Activated naive CD4-positive, alpha-beta T cell treated with anti-CD3 and anti-CD28 coated beads, Interleukin-2, amount 50 U/mL, for 24 hours (primary cell): Measurements from ENCODE around the gene COLEC11.

ENCODE experiments used
- H3K27ac Mint-ChIP-seq: one replicate; pipeline ENCODE4 v1.8.0; 2021; ENCODE audit warnings: mild to moderate bottlenecking, mixed read lengths
- H3K27me3 Mint-ChIP-seq: one replicate; pipeline ENCODE4 v1.8.0; 2021; ENCODE audit warnings: mixed read lengths
- H3K36me3 Mint-ChIP-seq: one replicate; pipeline ENCODE4 v1.8.0; 2021; ENCODE audit warnings: mixed read lengths
- H3K4me1 Mint-ChIP-seq: one replicate; pipeline ENCODE4 v1.8.0; 2021; ENCODE audit warnings: mixed read lengths
- H3K4me3 Mint-ChIP-seq: one replicate; pipeline ENCODE4 v1.8.0; 2021; ENCODE audit warnings: mild to moderate bottlenecking, mixed read lengths
- H3K9me3 Mint-ChIP-seq: one replicate; pipeline ENCODE4 v1.8.0; 2021; ENCODE audit warnings: mixed read lengths

The COLEC11 gene

DNA sequence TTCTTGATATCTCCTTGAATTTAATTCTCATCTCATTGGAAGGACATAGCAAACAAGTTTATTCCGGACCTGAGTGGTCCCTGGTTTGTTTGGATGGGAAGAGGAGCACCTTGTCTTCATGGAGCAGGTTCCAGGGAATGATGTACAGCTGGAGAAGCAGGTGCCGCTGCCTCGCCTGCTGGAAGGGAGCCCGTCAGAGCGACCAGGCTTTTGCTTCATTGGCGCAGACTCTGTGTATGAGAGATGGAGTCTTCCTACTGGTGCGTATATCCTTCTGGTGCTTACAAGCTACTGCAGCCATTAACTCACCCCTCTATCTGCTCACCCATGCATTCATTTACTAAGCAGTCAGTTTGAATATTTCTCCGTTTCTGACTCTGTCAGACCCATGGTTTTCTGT, 51.5 kb downstream of the COLEC11 start:
- no peak overlapping the region for H3K27ac Mint-ChIP-seq
- H3K9me3 Mint-ChIP-seq: no peaks in the 10 kb centered on the region
- peaks cover 7% of the 10 kb centered on the region for H3K4me1 Mint-ChIP-seq
- no peak overlapping the region for H3K4me3 Mint-ChIP-seq
- H3K27me3 Mint-ChIP-seq: no peaks in the 10 kb centered on the region
- H3K36me3 Mint-ChIP-seq: no peaks in the 10 kb centered on the region

DNA sequence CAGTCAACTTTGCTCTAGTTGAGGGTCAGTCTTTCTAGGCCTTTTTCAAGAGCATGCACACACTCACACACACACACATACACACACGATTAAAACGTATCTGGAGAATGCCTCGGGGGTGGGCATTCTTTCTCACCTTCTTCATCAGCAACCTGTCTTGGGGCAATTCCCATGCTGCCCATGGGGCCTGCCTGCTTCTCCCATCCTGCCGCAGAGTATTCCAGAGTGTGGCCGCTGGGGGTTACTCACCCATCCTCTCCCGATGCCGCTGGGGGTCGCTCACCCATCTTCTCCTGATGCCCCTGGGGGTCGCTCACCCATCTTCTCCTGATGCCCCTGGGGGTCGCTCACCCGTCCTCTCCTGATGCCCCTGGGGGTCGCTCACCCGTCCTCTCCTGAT, 52.3 kb downstream of the COLEC11 start:
- H3K9me3 Mint-ChIP-seq: no peaks in the 10 kb centered on the region
- H3K27ac Mint-ChIP-seq: no peak overlapping the region
- H3K4me1 Mint-ChIP-seq: peaks cover 15% of the 10 kb centered on the region
- H3K4me3 Mint-ChIP-seq: no peak overlapping the region
- no peaks in the 10 kb centered on the region for H3K36me3 Mint-ChIP-seq
- no peaks in the 10 kb centered on the region for H3K27me3 Mint-ChIP-seq

DNA sequence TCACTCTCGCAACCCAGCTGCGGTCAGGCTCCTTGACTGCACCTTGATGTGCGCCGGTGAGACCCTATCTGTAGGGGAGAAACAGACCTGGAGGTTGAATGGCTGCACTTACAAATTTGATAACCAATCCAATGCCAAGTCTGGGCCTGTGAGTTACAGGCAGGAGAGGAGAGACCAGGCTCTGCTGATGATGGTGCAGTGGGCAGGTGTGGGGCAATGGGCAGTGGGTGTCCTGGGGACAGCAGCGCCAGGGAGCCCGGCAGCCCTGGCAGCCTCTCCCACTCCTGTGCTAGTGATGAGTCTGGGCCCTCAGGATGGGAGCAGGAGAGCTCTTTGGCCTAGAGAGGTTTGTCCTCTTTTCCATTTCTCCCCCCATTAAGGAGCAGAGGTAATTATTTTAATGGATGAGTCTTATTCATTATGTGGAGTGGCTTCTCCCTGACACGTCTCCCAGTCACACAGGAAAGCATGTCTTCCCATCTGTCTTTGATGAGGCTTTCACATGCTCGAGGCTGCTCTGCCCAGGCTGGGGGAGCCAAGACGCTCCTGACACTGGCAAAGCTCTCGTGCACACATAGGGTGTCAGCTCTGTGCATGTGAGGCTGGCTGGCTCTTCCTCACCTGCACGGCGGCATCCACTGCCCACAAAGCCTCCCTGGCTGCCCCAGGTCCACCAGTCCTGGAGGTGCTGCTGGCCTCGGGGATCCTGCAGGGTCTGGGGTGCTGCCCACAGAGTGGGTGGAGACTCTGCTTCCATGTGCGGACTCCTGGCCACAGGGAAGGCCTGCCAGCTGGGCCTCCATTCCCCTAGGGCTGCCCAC, 53.1 kb downstream of the COLEC11 start:
- H3K27me3 Mint-ChIP-seq: no peaks in the 10 kb centered on the region
- no peaks in the 10 kb centered on the region for H3K36me3 Mint-ChIP-seq
- peaks cover 16% of the 10 kb centered on the region for H3K4me1 Mint-ChIP-seq
- no peak overlapping the region for H3K27ac Mint-ChIP-seq
- H3K4me3 Mint-ChIP-seq: no peak overlapping the region
- H3K9me3 Mint-ChIP-seq: no peaks in the 10 kb centered on the region

DNA sequence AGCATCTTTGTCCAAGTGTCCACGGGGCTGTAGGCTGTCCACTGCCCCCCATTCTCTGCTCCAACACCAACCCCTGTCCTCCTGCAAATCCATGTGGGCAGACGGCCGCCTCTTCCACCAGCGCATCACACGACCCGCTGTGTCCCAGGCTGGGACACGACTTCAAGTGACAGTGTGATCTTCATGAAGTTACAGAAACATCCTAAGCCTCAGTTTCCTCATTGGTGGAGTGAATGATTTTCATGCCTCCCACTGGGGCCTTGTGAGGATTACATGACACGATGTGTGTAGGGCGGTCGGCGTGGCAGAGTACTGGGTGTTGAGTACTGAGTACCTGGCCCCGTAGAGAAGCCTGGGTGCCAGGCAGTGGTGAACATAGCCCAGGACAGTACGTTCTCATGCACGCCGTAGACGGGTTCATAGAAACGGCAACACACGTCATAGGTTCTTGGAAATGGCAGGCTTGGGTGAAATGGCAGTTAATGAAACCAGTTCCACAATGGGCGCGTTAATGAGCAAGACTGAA, 53.8 kb downstream of the COLEC11 start:
- H3K27me3 Mint-ChIP-seq: no peaks in the 10 kb centered on the region
- H3K4me1 Mint-ChIP-seq: peaks cover 16% of the 10 kb centered on the region
- no peaks in the 10 kb centered on the region for H3K9me3 Mint-ChIP-seq
- no peak overlapping the region for H3K27ac Mint-ChIP-seq
- H3K4me3 Mint-ChIP-seq: no peak overlapping the region
- no peaks in the 10 kb centered on the region for H3K36me3 Mint-ChIP-seq

- H3K4me3 Mint-ChIP-seq: no peak overlapping the region
- H3K27me3 Mint-ChIP-seq: no peaks in the 10 kb centered on the region
Observed at GRCh38 chr2:3649581-3649980, 54.7 kb downstream of the COLEC11 start.

DNA sequence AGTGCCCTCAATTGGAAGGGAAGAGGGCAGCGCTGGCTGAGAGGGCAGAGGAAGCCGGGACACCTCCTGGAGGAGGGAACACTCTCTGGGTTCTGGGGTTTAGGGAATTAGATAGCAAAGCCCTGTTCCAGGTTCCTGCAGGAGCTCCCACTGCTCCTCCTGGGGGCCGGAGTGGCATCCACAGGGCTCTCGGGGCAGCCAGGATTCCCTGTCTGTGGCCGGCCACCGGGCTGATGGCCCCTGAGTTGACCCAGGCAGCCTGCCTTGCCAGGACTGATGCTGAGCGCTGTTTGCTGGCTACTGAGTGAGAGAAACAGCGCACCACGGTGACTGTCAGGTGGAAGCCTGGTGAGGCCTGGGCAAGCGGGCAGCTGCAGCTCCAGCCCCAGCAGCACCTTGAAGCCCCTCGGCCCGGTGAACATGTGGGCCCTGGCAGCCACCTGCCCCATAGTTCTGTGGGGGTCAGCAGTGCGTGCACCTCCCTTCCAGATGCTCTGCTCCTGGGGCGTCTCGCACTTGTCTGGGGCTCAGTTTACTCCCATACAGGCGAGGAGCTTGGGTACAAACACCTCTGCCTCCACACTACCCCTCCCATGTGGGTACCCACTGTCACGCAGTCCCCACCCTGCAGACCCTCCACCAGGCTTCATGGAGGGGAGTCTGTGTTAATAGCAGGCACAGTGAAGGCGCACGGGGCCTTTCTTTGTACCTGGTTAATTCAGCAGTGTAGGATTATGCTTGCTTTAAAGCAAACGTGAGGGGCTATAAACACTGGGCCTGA, 55.4 kb downstream of the COLEC11 start:
- H3K4me3 Mint-ChIP-seq: peak overlapping the region; percentile 81
- H3K27me3 Mint-ChIP-seq: no peaks in the 10 kb centered on the region
- peak overlapping the region; percentile 76 for H3K27ac Mint-ChIP-seq
- no peaks in the 10 kb centered on the region for H3K36me3 Mint-ChIP-seq
- peaks cover 16% of the 10 kb centered on the region for H3K4me1 Mint-ChIP-seq
- no peaks in the 10 kb centered on the region for H3K9me3 Mint-ChIP-seq

More at GRCh38 chr2:3649581-3649980, 54.7 kb downstream of the COLEC11 start:
- no peaks in the 10 kb centered on the region for H3K9me3 Mint-ChIP-seq
- H3K27ac Mint-ChIP-seq: no peak overlapping the region
- H3K36me3 Mint-ChIP-seq: no peaks in the 10 kb centered on the region
- H3K4me1 Mint-ChIP-seq: peaks cover 16% of the 10 kb centered on the region

DNA sequence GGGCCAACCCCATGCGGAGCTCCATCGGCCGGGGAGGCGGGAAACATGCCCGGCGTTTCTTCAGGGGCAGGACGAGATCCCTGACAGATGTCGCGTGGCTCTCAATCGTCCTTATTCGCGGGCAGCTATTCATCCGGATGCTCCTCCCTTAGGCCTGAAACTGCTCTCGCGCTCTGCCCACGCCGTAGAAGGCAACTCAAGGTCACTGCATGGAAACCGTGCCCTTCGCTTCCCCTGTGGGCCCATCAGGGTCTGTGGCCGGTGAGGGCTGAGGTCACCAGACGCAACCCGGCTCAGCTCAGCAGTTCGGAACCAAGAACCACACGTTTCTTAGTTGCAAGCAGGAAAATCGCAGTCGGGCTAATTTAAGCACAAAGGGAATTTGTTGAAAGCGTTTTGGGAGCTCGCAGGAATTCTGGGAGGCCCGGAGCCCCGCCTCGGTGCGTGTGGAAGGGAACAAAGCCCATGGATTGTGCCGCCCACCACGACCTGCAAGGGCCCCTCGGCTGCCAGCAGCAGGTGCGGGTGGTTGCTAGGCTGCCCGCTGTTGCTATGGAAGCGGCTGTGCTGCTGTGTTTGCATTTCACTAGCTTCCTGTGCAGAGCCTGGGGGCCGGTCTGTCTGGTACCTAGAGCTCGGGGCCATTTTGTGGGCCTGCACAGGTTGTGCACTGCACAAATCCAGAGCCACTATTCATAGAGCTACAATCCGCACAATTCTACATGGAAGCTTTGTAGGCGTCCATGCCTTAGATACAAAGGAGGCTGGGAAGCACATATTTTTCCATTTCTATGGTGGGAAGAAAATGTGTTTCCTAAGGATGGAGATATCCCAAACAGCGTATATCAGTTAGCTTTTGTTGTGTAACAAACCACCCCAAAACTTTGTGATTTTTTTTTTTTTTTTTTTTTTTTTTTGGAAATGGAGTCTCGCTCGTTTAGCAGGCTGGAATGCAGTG, 57.1 kb downstream of the COLEC11 start:
- no peaks in the 10 kb centered on the region for H3K27me3 Mint-ChIP-seq

DNA sequence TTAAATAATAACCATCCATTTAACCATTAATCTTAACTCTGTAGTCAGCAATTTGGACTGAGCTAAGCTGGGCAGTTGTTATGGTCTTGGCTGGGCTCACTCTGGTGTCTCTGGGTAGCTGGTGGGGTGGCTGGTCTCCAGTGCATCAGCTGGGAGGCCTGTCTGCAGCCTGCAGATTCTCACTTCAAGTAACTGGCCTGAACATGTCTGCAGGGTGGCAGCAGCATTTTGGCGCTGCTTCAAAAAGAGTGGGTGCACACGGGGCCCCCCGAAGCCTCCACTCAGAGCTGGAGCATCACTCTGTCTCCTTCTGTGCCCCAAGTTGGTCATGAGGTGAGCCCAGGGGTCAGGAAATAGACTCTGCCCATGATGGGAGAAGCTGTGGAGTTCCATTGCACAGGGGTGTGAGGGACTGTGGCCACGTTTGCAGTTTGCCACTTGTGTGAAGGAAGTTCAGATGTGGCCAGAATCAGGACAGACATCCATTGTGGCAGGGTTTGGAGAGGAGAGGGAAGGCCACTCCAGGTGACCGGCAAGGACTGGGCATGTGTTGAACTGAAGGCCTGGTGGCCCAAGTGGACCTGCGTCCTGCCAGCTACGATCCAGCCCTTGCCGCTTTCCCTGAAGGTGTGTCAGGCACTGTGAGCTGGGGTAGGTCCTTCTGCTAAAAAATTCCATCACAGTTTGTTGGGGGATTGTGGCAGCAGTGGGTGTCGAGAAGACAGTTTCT, 58.1 kb downstream of the COLEC11 start:
- H3K9me3 Mint-ChIP-seq: no peaks in the 10 kb centered on the region
- no peak overlapping the region for H3K4me3 Mint-ChIP-seq
- H3K4me1 Mint-ChIP-seq: peaks cover 16% of the 10 kb centered on the region
- H3K27ac Mint-ChIP-seq: no peak overlapping the region
- no peaks in the 10 kb centered on the region for H3K36me3 Mint-ChIP-seq
- H3K27me3 Mint-ChIP-seq: no peaks in the 10 kb centered on the region

More for the DNA sequence above, 57.1 kb downstream of the COLEC11 start:
- peak overlapping the region; percentile 84 for H3K4me3 Mint-ChIP-seq
- H3K36me3 Mint-ChIP-seq: no peaks in the 10 kb centered on the region
- no peaks in the 10 kb centered on the region for H3K9me3 Mint-ChIP-seq
- H3K4me1 Mint-ChIP-seq: peaks cover 16% of the 10 kb centered on the region
- peak overlapping the region; percentile 82 for H3K27ac Mint-ChIP-seq

DNA sequence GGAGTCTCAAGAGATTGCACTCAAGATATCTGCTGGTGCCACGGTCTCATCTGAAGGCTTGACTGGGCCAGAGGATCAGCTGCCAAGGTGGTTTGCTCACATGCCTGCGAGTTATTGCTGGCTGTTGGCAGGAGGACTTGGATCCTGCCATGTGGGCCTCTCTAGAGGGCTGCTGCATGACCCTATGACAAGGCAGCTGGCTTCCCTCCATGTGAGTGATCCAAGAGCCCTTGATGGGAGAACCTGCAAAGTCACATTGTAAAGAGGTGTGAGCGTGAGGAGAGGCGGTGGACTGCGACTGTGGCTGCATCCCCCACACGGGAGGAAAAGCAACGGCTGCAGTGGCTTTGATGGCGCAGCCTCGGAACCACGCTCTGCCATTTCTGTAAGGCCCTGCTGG, 59.1 kb downstream of the COLEC11 start:
- peaks cover 16% of the 10 kb centered on the region for H3K4me1 Mint-ChIP-seq
- H3K9me3 Mint-ChIP-seq: no peaks in the 10 kb centered on the region
- no peaks in the 10 kb centered on the region for H3K36me3 Mint-ChIP-seq
- H3K27ac Mint-ChIP-seq: no peak overlapping the region
- no peak overlapping the region for H3K4me3 Mint-ChIP-seq
- H3K27me3 Mint-ChIP-seq: no peaks in the 10 kb centered on the region

DNA sequence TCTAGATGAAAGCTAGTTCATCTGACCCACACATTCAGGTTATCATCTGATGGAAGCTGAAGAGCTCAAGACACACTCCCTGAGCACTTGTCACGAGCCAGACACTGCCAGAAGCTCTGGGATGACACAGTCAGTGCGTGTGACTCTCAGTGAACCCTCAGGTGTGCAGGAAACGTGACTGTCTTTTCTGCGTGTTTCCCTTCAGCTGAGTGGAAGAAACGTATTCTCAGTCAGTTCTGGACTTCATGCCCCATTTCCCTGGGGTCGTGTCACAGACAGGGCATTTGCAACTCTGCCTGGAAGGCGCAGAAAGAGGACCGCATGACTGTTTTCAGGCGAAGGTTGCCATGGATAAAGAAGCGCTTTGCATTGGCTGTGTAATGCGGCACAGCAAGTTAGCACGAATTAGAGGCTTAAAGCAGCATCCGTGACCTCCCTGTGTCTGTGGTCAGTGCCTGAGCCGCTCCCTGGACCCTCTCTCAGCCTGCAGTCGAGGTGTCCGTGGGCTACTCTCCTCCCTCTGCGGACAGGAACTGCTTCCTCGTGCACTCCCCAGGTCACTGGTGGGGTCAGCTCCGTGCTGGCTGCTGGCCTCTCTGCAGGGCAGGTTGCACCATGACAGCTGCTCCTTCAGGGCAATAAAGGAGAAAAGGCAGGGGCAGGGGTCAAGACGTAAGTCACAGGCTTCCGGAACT, 59.8 kb downstream of the COLEC11 start:
- Mint-ChIP-seq H3K4me1 (peaks cover 16% of the 10 kb centered on the region), H3K4me3 (no peak overlapping the region), H3K9me3 (no peaks in the 10 kb centered on the region), H3K36me3 (no peaks in the 10 kb centered on the region), H3K27me3 (no peaks in the 10 kb centered on the region), H3K27ac (no peak overlapping the region)

DNA sequence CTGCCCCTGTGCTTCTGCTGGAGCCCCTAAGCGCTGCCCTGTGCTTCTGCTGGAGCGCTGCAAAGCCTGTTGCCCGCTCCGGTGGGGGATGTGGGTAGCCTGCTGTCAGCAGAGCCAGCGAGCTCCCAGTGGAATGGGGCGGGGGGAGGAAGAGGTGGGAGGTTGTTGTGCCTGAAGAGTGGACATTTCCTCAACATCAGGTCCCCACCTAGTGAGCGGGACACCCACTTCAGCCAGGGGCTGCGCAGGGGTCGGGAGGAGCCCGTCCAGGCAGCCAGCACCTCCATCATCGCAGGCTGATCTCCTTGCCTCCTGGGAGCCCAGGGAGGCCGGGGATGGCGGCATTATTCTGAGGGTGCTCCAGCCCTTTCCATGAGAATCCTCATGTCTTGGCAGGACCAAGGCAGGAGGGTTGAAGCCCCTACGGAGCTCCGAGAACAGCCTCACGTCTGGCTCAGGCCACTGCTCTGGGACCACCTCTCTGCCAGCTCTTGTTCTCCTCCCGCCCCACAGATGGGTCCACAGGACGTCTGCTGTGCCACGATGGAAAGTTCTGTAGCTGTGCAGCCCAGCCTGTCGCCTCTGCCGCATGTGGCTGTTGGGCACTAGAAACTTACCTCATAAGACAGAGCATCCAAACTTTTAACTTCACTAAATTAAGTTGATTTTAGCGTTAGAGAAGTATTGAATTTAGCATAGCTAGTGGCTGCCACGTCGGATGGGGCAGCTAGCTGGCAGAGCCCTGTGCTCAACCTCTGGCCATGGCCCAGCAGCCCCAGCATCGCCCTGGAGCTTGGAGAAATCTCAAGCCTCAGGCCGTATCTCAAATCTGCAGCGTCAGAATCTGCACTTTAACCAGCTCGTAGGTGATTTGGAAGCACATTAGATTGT, 61.2 kb downstream of the COLEC11 start:
- no peaks in the 10 kb centered on the region for H3K9me3 Mint-ChIP-seq
- no peak overlapping the region for H3K4me3 Mint-ChIP-seq
- H3K27ac Mint-ChIP-seq: no peak overlapping the region
- peaks cover 16% of the 10 kb centered on the region for H3K4me1 Mint-ChIP-seq
- no peaks in the 10 kb centered on the region for H3K27me3 Mint-ChIP-seq
- no peaks in the 10 kb centered on the region for H3K36me3 Mint-ChIP-seq

DNA sequence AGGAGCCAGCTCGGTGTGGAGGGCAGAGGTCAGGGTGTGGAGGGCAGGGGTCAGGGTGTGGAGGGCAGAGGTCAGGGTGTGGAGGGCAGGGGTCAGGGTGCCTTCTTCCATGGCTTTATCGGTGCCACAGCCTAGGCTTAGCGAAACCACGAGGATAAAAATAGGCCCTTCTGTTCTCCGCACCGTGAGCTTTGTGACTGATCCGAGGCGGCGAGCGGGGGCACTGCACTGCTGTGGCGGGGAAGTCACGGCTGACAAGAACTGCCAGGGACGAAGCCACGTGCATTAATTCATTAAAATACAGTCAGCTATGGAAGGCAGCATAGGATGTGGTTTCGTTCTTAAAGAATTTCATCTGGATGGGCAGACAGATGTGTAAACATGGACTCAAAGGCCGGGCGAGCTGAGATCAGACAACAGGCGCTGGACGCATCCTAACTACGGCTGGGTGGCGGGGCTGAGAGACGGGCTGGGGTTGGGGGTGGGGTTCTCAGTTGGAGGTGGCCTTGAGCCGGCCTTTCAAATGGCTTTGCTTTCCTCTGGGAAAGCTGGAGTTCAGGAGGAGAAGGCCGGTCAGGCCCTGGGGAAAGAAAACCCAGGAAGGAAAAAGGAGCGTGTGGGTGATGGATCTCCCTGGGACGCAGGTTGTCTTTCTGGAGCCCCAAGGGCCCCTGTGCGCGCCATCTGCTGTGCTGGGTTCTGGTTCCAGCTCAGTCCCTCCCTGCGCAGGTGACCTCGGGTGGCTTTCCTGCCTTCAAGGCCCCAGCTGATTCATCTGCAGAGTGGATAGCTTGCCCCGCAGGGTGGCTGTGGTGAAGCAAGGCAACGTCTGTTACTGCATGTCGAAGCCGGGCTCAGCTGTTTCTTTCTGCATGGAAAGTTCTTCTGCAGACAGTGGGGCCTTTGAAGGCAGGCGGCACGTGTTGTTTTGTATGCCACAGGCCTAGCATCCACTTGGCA, 62.1 kb downstream of the COLEC11 start:
- Mint-ChIP-seq H3K27ac (no peak overlapping the region), H3K4me3 (no peak overlapping the region), H3K9me3 (no peaks in the 10 kb centered on the region), H3K27me3 (no peaks in the 10 kb centered on the region), H3K36me3 (no peaks in the 10 kb centered on the region), H3K4me1 (peaks cover 8% of the 10 kb centered on the region)
